ENCODE data around the gene NPM3. TPM values are rescaled to one million over a fixed set of nuclear protein-coding genes. Genes with fewer than 3 reads are reported as not detected.

Gene NPM3
- polyA plus RNA-seq, 1 experiment = 35.6 TPM

DNA sequence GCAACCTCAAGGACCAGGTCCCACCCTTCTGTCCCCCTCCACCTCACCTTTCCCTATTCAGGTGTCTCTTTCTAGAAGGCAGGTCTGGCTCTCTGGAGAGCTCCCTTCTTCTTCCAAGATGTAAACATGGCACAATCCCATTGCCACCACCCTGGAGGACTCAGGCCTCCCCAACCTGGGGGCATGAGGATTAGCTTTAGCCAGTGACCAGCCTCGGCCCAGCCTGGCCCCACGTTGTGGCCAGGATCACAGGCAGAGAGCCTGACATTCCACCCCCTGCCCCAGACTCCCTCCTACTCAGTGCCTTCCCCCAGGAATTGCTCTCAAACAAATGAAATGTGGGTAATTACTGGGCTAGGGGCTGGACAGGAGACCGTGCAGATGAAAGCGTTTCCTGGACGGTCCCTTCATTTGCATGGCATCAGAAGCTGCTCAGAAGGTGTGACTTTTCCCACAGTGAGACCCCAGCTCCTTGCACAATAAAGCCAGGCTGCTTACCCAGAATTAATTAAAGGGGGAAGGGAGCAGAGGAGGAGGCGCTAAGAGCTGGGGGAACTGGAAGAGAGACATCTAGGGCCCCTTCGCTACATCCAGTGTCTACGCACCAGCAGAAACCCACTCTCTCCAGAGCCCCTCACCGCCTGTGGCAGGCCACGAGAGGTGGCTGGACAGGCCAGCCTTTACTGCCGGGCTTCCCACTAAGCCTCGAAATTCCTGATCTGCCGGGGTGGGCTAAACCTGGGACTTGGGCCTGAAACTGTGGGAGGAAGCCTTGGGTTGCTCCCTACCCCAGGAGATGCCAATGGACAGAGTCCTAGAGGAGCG lies 15.1 kb downstream of the NPM3 start:
- ChIA-PET CTCF (interaction anchor here (0.9 to 3.6 kb wide), 4 partner anchors 13 to 554 kb away, joined by 3 to 11 read pairs (median 4); no protein-coding TSS in a partner anchor), POLR2A (interaction anchor here (0.6 kb wide), 1 partner anchor 191 kb away, joined by 3 read pairs; no protein-coding TSS in a partner anchor)
- TF ChIP-seq, protein P1, sequence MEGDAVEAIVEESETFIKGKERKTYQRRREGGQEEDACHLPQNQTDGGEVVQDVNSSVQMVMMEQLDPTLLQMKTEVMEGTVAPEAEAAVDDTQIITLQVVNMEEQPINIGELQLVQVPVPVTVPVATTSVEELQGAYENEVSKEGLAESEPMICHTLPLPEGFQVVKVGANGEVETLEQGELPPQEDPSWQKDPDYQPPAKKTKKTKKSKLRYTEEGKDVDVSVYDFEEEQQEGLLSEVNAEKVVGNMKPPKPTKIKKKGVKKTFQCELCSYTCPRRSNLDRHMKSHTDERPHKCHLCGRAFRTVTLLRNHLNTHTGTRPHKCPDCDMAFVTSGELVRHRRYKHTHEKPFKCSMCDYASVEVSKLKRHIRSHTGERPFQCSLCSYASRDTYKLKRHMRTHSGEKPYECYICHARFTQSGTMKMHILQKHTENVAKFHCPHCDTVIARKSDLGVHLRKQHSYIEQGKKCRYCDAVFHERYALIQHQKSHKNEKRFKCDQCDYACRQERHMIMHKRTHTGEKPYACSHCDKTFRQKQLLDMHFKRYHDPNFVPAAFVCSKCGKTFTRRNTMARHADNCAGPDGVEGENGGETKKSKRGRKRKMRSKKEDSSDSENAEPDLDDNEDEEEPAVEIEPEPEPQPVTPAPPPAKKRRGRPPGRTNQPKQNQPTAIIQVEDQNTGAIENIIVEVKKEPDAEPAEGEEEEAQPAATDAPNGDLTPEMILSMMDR (IDR thresholded peaks at IDR 0.05; ENCODE audit: insufficient read depth, low read depth, low read length) = no peak
- no peak for DNase-seq (ENCODE audit: low read depth)
- Histone ChIP-seq H3K4me3 (ENCODE audit: low read depth, low read length) (no peak overlapping the region), H3K27me3 (ENCODE audit: control insufficient read depth, insufficient read depth, low read length) (peaks cover 49% of the 10 kb centered on the region), H3K36me3 (ENCODE audit: control insufficient read depth, insufficient read depth, low read length) (no peaks in the 10 kb centered on the region)

DNA sequence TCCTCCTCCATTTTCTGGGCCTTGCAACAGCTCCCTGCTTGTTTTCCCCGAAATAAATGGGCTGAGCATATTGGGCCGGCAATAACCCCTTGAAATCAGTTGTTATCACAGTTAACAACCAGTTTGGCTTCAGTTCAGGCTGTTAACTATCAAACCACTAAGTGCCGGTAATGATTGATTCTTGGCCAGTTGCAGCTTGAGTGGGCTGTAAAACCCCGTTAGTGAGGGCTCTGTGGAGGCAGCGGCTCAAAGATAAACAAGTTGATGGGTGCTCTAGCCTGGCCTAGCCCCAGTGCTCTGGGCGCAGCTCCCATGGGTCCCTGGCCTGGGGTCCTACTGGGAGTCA lies 15.7 kb downstream of the NPM3 start:
- H3K27me3 ChIP-seq (ENCODE audit: control insufficient read depth, insufficient read depth, low read length) = peaks cover 47% of the 10 kb centered on the region
- CTCF ChIA-PET = interaction anchor here (1.4 to 3.6 kb wide), 2 partner anchors 13 to 554 kb away, joined by 4 to 11 read pairs; no protein-coding TSS in a partner anchor
- no peaks in the 10 kb centered on the region for H3K36me3 ChIP-seq (ENCODE audit: control insufficient read depth, insufficient read depth, low read length)
- TF ChIP-seq, protein P1 (IDR thresholded peaks at IDR 0.05; ENCODE audit: insufficient read depth, low read depth, low read length) = no peak
- H3K4me3 ChIP-seq (ENCODE audit: low read depth, low read length) = no peak overlapping the region
- no peak for DNase-seq (ENCODE audit: low read depth)
- POLR2A ChIA-PET = no interaction called here

DNA sequence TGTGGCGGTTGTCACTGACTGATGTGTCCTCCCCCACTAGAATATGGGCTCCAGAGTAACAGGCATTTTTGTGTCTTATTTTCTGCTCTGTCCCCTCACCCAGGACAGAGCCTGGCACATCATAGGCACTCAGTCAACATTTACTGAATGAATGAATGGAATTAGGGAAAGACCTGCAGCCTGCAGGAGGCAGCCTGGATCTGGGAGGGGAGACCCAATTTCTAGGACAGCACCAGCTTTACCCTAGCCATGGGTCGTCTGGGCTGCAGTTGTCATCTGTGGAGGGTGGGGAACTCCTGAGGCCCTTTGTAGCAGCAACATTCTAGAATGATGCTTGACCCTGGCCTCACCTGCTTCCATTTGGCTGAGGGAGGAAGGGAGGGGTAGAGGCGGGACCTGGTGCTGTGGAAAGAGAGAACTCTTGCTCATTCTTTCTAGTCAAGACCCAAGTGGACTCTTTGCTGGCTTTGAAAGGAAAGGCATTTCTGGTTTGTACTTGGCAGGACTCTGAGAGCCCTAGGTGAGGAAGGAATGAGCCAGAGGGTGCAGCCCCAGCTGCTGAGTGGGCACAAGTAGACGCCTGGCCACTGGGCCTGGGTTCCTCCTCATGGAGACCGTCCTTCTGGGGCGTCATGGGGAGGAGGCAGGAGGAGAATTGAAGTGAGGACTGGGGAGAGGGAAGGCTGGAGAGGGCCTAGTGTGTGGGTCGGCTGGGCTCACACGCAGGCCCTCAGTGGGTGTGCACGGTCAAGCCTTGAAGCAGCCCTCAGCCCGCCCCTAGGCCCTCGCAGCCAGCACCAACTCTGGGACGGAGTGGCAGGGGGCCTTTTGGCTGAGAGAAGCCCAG lies 16.3 kb downstream of the NPM3 start:
- Histone ChIP-seq H3K4me3 (ENCODE audit: low read depth, low read length) (no peak overlapping the region), H3K36me3 (ENCODE audit: control insufficient read depth, insufficient read depth, low read length) (no peaks in the 10 kb centered on the region), H3K27me3 (ENCODE audit: control insufficient read depth, insufficient read depth, low read length) (peaks cover 41% of the 10 kb centered on the region)
- CTCF ChIA-PET = interaction anchor here (1.4 to 3.6 kb wide), 2 partner anchors 14 to 553 kb away, joined by 4 to 11 read pairs; no protein-coding TSS in a partner anchor
- TF ChIP-seq, protein P1 (IDR thresholded peaks at IDR 0.05; ENCODE audit: insufficient read depth, low read depth, low read length) = no peak
- no peak for DNase-seq (ENCODE audit: low read depth)
- POLR2A ChIA-PET = no interaction called here

DNA sequence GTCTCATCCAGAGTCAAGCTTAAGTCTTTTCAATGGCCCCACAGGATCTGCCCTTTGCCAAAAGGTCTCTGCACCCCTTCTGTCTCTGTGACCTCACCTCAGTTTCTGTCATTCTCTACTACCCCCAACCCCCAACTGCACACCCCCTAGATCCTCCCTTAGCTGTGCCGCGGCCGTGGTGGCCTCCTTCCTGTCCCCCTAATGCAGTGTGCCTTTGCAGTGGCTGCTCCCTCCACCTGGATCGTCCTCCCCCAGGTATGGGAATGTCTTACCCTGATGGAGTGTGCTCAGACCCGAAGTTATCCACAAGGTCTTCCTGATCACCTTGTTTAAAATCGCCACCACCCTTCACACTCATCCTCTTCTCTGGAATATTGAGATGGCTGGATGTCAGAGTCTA lies 16.9 kb downstream of the NPM3 start:
- TF ChIP-seq, protein P1 (IDR thresholded peaks at IDR 0.05; ENCODE audit: insufficient read depth, low read depth, low read length) = no peak
- H3K4me3 ChIP-seq (ENCODE audit: low read depth, low read length) = no peak overlapping the region
- H3K36me3 ChIP-seq (ENCODE audit: control insufficient read depth, insufficient read depth, low read length) = no peaks in the 10 kb centered on the region
- H3K27me3 ChIP-seq (ENCODE audit: control insufficient read depth, insufficient read depth, low read length) = peaks cover 38% of the 10 kb centered on the region
- CTCF ChIA-PET = no interaction called here
- POLR2A ChIA-PET = no interaction called here
- no peak for DNase-seq (ENCODE audit: low read depth)
